ENCODE results near the gene SPEN. TPM values are rescaled to one million over a fixed set of nuclear protein-coding genes. Genes with fewer than 3 reads are reported as not detected.

Gene SPEN
- total and polyA plus RNA-seq, 9 of the 15 experiments (the other 6 are each of a cell fraction or from before 2014, with no cell fraction given): 5.7 to 87.5 (median 27.2) TPM

- TF ChIP-seq, protein P1, sequence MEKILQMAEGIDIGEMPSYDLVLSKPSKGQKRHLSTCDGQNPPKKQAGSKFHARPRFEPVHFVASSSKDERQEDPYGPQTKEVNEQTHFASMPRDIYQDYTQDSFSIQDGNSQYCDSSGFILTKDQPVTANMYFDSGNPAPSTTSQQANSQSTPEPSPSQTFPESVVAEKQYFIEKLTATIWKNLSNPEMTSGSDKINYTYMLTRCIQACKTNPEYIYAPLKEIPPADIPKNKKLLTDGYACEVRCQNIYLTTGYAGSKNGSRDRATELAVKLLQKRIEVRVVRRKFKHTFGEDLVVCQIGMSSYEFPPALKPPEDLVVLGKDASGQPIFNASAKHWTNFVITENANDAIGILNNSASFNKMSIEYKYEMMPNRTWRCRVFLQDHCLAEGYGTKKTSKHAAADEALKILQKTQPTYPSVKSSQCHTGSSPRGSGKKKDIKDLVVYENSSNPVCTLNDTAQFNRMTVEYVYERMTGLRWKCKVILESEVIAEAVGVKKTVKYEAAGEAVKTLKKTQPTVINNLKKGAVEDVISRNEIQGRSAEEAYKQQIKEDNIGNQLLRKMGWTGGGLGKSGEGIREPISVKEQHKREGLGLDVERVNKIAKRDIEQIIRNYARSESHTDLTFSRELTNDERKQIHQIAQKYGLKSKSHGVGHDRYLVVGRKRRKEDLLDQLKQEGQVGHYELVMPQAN (IDR thresholded peaks at IDR 0.05; ENCODE audit: borderline replicate concordance): no peak; the same call in 1 of the 2 replicates
- TF ChIP-seq YBX1 (IDR thresholded peaks at IDR 0.05): no peak
- TF ChIP-seq, protein P2, sequence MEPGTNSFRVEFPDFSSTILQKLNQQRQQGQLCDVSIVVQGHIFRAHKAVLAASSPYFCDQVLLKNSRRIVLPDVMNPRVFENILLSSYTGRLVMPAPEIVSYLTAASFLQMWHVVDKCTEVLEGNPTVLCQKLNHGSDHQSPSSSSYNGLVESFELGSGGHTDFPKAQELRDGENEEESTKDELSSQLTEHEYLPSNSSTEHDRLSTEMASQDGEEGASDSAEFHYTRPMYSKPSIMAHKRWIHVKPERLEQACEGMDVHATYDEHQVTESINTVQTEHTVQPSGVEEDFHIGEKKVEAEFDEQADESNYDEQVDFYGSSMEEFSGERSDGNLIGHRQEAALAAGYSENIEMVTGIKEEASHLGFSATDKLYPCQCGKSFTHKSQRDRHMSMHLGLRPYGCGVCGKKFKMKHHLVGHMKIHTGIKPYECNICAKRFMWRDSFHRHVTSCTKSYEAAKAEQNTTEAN (CRISPR knock-in tag; IDR thresholded peaks at IDR 0.05): no peak; the same call in 1 of the 2 replicates
- TF ChIP-seq, protein P3, sequence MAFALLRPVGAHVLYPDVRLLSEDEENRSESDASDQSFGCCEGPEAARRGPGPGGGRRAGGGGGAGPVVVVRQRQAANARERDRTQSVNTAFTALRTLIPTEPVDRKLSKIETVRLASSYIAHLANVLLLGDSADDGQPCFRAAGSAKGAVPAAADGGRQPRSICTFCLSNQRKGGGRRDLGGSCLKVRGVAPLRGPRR (CRISPR knock-in tag; IDR thresholded peaks at IDR 0.05): no peak
- no peak for TF ChIP-seq LARP7 (IDR thresholded peaks at IDR 0.05)
- TF ChIP-seq HDAC1 (IDR thresholded peaks at IDR 0.05): peak in 1 of 2 experiments; percentile 98; a peak in 2 of 4 replicates
- no peak for TF ChIP-seq ARID3B (CRISPR knock-in tag; IDR thresholded peaks at IDR 0.05; ENCODE audit: borderline replicate concordance)
- TF ChIP-seq CBFA2T2 (conservative IDR thresholded peaks at IDR 0.05): peak; percentile 93
- no peak for TF ChIP-seq RFX1 (IDR thresholded peaks at IDR 0.05)
- no peak for TF ChIP-seq ZNF696 (CRISPR knock-in tag; conservative IDR thresholded peaks at IDR 0.05)
- peak; percentile 96 for TF ChIP-seq CBFA2T3 (IDR thresholded peaks at IDR 0.05)
- TF ChIP-seq CXXC5 (CRISPR knock-in tag; IDR thresholded peaks at IDR 0.05): peak; percentile 77
- TF ChIP-seq SMAD1 (IDR thresholded peaks at IDR 0.05; ENCODE audit: low read depth, low read length, partially characterized antibody): peak; percentile 92
- TF ChIP-seq, protein P4, sequence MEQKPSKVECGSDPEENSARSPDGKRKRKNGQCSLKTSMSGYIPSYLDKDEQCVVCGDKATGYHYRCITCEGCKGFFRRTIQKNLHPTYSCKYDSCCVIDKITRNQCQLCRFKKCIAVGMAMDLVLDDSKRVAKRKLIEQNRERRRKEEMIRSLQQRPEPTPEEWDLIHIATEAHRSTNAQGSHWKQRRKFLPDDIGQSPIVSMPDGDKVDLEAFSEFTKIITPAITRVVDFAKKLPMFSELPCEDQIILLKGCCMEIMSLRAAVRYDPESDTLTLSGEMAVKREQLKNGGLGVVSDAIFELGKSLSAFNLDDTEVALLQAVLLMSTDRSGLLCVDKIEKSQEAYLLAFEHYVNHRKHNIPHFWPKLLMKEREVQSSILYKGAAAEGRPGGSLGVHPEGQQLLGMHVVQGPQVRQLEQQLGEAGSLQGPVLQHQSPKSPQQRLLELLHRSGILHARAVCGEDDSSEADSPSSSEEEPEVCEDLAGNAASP (IDR thresholded peaks at IDR 0.05): no peak
- peak; percentile 63 for TF ChIP-seq ELF2 (CRISPR knock-in tag; IDR thresholded peaks at IDR 0.05)
- TF ChIP-seq, protein P5, sequence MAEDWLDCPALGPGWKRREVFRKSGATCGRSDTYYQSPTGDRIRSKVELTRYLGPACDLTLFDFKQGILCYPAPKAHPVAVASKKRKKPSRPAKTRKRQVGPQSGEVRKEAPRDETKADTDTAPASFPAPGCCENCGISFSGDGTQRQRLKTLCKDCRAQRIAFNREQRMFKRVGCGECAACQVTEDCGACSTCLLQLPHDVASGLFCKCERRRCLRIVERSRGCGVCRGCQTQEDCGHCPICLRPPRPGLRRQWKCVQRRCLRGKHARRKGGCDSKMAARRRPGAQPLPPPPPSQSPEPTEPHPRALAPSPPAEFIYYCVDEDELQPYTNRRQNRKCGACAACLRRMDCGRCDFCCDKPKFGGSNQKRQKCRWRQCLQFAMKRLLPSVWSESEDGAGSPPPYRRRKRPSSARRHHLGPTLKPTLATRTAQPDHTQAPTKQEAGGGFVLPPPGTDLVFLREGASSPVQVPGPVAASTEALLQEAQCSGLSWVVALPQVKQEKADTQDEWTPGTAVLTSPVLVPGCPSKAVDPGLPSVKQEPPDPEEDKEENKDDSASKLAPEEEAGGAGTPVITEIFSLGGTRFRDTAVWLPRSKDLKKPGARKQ (CRISPR knock-in tag; IDR thresholded peaks at IDR 0.05): no peak
- no peak for TF ChIP-seq HOXB6 (CRISPR knock-in tag; IDR thresholded peaks at IDR 0.05; ENCODE audit: borderline replicate concordance)
- TF ChIP-seq ZNF695 (CRISPR knock-in tag; IDR thresholded peaks at IDR 0.05): no peak
Observed at GRCh38 chr1:15952317-15953258, 105.1 kb downstream of the SPEN start (continued).

Data from K562 (cell line).